GM21717 (cell line): ENCODE data around the gene DUSP6.

Source experiments
- ATAC-seq: cut with Tn5 transposase; IDR thresholded peaks from one replicate; pipeline ENCODE4 v1.9.1; 2021; ENCODE audit warnings: mild to moderate bottlenecking, moderate library complexity; ENCODE audit not compliant: unreplicated experiment

The DUSP6 gene

DNA sequence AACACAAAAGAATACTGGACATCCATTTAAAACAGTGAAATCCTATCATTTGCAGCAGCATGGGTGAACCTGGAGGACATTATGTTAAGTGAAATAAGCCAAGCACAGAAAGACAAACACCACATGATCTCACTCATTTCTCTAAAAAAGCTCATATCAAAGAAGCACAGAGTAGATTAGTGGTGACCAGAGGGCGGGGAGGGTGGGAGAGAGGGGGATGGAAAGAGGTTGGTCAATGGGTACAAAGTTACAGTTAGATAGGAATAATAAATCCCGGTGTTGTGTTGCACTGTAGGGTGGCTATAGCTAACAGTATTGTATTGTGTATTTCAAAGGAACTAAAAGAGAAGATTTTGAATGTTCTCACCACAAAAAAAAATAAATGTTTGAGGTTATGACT is 52.4 kb downstream of the DUSP6 start:
- no peak for ATAC-seq

DNA sequence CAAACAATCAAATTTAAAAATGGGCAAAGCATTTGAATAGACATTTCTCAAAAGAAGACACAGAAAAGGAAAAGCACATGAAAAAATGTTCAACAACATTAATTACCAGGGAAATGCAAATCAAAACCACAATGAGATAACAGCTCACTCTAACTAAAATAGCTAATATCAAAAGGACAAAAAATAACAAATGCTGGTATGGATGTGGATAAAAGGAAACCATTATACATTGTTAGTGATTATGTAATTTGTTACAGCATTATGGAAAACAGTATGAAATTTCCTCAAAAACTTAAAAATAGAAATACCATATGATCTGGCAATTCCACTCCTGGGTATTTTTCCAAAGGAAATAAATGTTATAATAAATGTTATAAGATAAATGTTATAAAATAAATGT is 52.9 kb downstream of the DUSP6 start:
- no peak for ATAC-seq
